ENCODE data around the gene JUNB.
"Not testable (repeated sequence)": the region's sequence is repeated elsewhere in the genome, so short reads cannot be mapped to it uniquely, and the experiment has no call there.

JUNB gene

GRCh38 chr19:12815088-12815487 lies 23.8 kb downstream of the JUNB start:
- no peak for DNase-seq

- DNase-seq = not testable (repeated sequence)
These were observed 25.9 kb downstream of the JUNB start for GRCh38 chr19:12817188-12817587.

GRCh38 chr19:12817810-12818209 lies 26.5 kb downstream of the JUNB start:
- not testable (repeated sequence) for DNase-seq

GRCh38 chr19:12821761-12822160 lies 30.5 kb downstream of the JUNB start:
- DNase-seq = no peak

- no peak for DNase-seq
These were observed 34.2 kb downstream of the JUNB start for GRCh38 chr19:12825254-12826131.

GRCh38 chr19:12828494-12828893 lies 37.2 kb downstream of the JUNB start:
- DNase-seq = no peak

GRCh38 chr19:12833418-12833737 lies 42.1 kb downstream of the JUNB start:
- DNase-seq = no peak

GRCh38 chr19:12833738-12834565 lies 42.7 kb downstream of the JUNB start:
- DNase-seq = peak; percentile 9

GRCh38 chr19:12834566-12834943 lies 43.3 kb downstream of the JUNB start, which contains the start of gene RTBDN:
TSS of gene RTBDN (minus strand) at chr19:12834579. CDS start at chr19:12829979, 4,600 bp downstream.
- DNase-seq = no peak

- DNase-seq = no peak
These were observed 43.9 kb downstream of the JUNB start for GRCh38 chr19:12834976-12835757.

- DNase-seq = no peak
These were observed 45.2 kb downstream of the JUNB start for GRCh38 chr19:12836529-12836863.

GRCh38 chr19:12837225-12837624 lies 45.9 kb downstream of the JUNB start:
- no peak for DNase-seq

- peak; percentile 43 for DNase-seq
These were observed 47.0 kb downstream of the JUNB start, which contains the start of gene MAST1 for GRCh38 chr19:12838182-12838885. TSS of gene MAST1 (plus strand) at chr19:12838515. CDS start at chr19:12838573, 58 bp downstream.

- no peak for DNase-seq
These were observed 47.8 kb downstream of the JUNB start for GRCh38 chr19:12838886-12839756.

GRCh38 chr19:12840091-12841079 lies 49.1 kb downstream of the JUNB start:
- peak; percentile 59 for DNase-seq

- DNase-seq = peak; percentile 83
These were observed 49.8 kb downstream of the JUNB start for GRCh38 chr19:12841094-12841493.

- DNase-seq = no peak
These were observed 51.2 kb downstream of the JUNB start for GRCh38 chr19:12842511-12842910.
